ENCODE measurements around the gene NPAS1.

The NPAS1 gene

GRCh38 chr19:46999878-47000277 is 19.8 kb upstream of the NPAS1 start:
- DNase-seq (ENCODE audit: low read depth) = no peak
- no peak overlapping the region for H3K4me3 ChIP-seq (ENCODE audit: low read length)
- no peak for TF ChIP-seq CTCF (IDR thresholded peaks at IDR 0.05; ENCODE audit: insufficient read depth, low read depth, low read length, missing control alignments)

- TF ChIP-seq CTCF (IDR thresholded peaks at IDR 0.05; ENCODE audit: insufficient read depth, low read depth, low read length, missing control alignments) = no peak
- no peak for DNase-seq (ENCODE audit: low read depth)
- H3K4me3 ChIP-seq (ENCODE audit: low read length) = no peak overlapping the region
Observed at GRCh38 chr19:47000373-47000772, 19.3 kb upstream of the NPAS1 start.

GRCh38 chr19:47001584-47001983 is 18.1 kb upstream of the NPAS1 start:
- no peak overlapping the region for H3K4me3 ChIP-seq (ENCODE audit: low read length)
- no peak for DNase-seq (ENCODE audit: low read depth)
- no peak for TF ChIP-seq CTCF (IDR thresholded peaks at IDR 0.05; ENCODE audit: insufficient read depth, low read depth, low read length, missing control alignments)

GRCh38 chr19:47002106-47002766 is 17.4 kb upstream of the NPAS1 start:
- no peak overlapping the region for H3K4me3 ChIP-seq (ENCODE audit: low read length)
- peak; percentile 60 for TF ChIP-seq CTCF (IDR thresholded peaks at IDR 0.05; ENCODE audit: insufficient read depth, low read depth, low read length, missing control alignments)

GRCh38 chr19:47002853-47003610 is 16.6 kb upstream of the NPAS1 start:
- DNase-seq (ENCODE audit: low read depth) = no peak
- no peak overlapping the region for H3K4me3 ChIP-seq (ENCODE audit: low read length)
- no peak for TF ChIP-seq CTCF (IDR thresholded peaks at IDR 0.05; ENCODE audit: insufficient read depth, low read depth, low read length, missing control alignments)

More at GRCh38 chr19:47002106-47002766, 17.4 kb upstream of the NPAS1 start:
- DNase-seq (ENCODE audit: low read depth) = peak; percentile 49

GRCh38 chr19:47003611-47004465 is 15.8 kb upstream of the NPAS1 start:
- no peak overlapping the region for H3K4me3 ChIP-seq (ENCODE audit: low read length)
- no peak for DNase-seq (ENCODE audit: low read depth)
- no peak for TF ChIP-seq CTCF (IDR thresholded peaks at IDR 0.05; ENCODE audit: insufficient read depth, low read depth, low read length, missing control alignments)
